ENCODE measurements around the gene NUAK2. TPM values are rescaled to one million over a fixed set of nuclear protein-coding genes. Genes with fewer than 3 reads are reported as not detected.

NUAK2 gene
- total RNA-seq, 2 donors from 2014 or later = 1.0 to 2.5 TPM

GRCh38 chr1:205353612-205354011, 32.1 kb upstream of the NUAK2 start:
- Mint-ChIP-seq H3K27me3 (peaks cover 13 to 16% of the 10 kb centered on the region in 2 donors), H3K27ac (no peak overlapping the region), H3K4me1 (ENCODE audit: low read depth in 2 of 2) (no peaks in the 10 kb centered on the region), H3K36me3 (no peaks in the 10 kb centered on the region), H3K4me3 (no peak overlapping the region), H3K9me3 (no peaks in the 10 kb centered on the region)
- DNase-seq (ENCODE audit: low spot score) = peak; percentile 37
- ATAC-seq = no peak

GRCh38 chr1:205353191-205353590, 31.6 kb upstream of the NUAK2 start:
- H3K36me3 Mint-ChIP-seq = no peaks in the 10 kb centered on the region
- no peak overlapping the region for H3K27ac Mint-ChIP-seq
- H3K4me1 Mint-ChIP-seq (ENCODE audit: low read depth in 2 of 2) = no peaks in the 10 kb centered on the region
- H3K27me3 Mint-ChIP-seq = peaks cover 11 to 12% of the 10 kb centered on the region in 2 donors
- DNase-seq (ENCODE audit: low spot score) = no peak
- no peak overlapping the region for H3K4me3 Mint-ChIP-seq
- ATAC-seq = no peak
- no peaks in the 10 kb centered on the region for H3K9me3 Mint-ChIP-seq

GRCh38 chr1:205351984-205352713, 30.6 kb upstream of the NUAK2 start:
- peak; percentile 56 for DNase-seq (ENCODE audit: low spot score)
- H3K9me3 Mint-ChIP-seq = no peaks in the 10 kb centered on the region
- H3K36me3 Mint-ChIP-seq = no peaks in the 10 kb centered on the region
- no peak overlapping the region for H3K27ac Mint-ChIP-seq
- peaks cover 5% of the 10 kb centered on the region in 2 donors for H3K27me3 Mint-ChIP-seq
- no peak for ATAC-seq
- no peaks in the 10 kb centered on the region for H3K4me1 Mint-ChIP-seq (ENCODE audit: low read depth in 2 of 2)
- no peak overlapping the region for H3K4me3 Mint-ChIP-seq

- Mint-ChIP-seq H3K4me1 (ENCODE audit: low read depth in 2 of 2) (no peaks in the 10 kb centered on the region), H3K27ac (no peak overlapping the region), H3K4me3 (no peak overlapping the region), H3K27me3 (peaks cover 6 to 11% of the 10 kb centered on the region in 2 donors), H3K36me3 (no peaks in the 10 kb centered on the region), H3K9me3 (no peaks in the 10 kb centered on the region)
- ATAC-seq (no peak), DNase-seq (ENCODE audit: low spot score) (peak; percentile 5)
Observed at GRCh38 chr1:205350691-205351141, 29.2 kb upstream of the NUAK2 start.

GRCh38 chr1:205350124-205350523, 28.6 kb upstream of the NUAK2 start:
- Mint-ChIP-seq H3K4me1 (ENCODE audit: low read depth in 2 of 2) (no peaks in the 10 kb centered on the region), H3K36me3 (no peaks in the 10 kb centered on the region), H3K4me3 (no peak overlapping the region), H3K9me3 (no peaks in the 10 kb centered on the region), H3K27ac (no peak overlapping the region), H3K27me3 (peaks cover 6 to 16% of the 10 kb centered on the region in 2 donors)
- DNase-seq (ENCODE audit: low spot score) (no peak), ATAC-seq (no peak)

GRCh38 chr1:205348554-205349487, 27.3 kb upstream of the NUAK2 start:
- Mint-ChIP-seq H3K9me3 (no peaks in the 10 kb centered on the region), H3K4me3 (no peak overlapping the region), H3K27ac (no peak overlapping the region), H3K4me1 (ENCODE audit: low read depth in 2 of 2) (peaks cover 6 to 8% of the 10 kb centered on the region in 2 donors), H3K36me3 (no peaks in the 10 kb centered on the region), H3K27me3 (peaks cover 15 to 26% of the 10 kb centered on the region in 2 donors)
- ATAC-seq (no peak), DNase-seq (ENCODE audit: low spot score) (no peak)

GRCh38 chr1:205346956-205347574, 25.5 kb upstream of the NUAK2 start:
- H3K4me1 Mint-ChIP-seq (ENCODE audit: low read depth in 2 of 2) = peaks cover 6 to 13% of the 10 kb centered on the region in 2 donors

GRCh38 chr1:205345761-205346160, 24.2 kb upstream of the NUAK2 start:
- H3K36me3 Mint-ChIP-seq = no peaks in the 10 kb centered on the region
- peaks cover 25 to 44% of the 10 kb centered on the region in 2 donors for H3K27me3 Mint-ChIP-seq

More at GRCh38 chr1:205346956-205347574, 25.5 kb upstream of the NUAK2 start:
- peaks cover 22 to 36% of the 10 kb centered on the region in 2 donors for H3K27me3 Mint-ChIP-seq
- no peaks in the 10 kb centered on the region for H3K36me3 Mint-ChIP-seq
- no peak overlapping the region for H3K27ac Mint-ChIP-seq
- DNase-seq (ENCODE audit: low spot score) (peak; percentile 15), ATAC-seq (no peak)
- no peak overlapping the region for H3K4me3 Mint-ChIP-seq
- H3K9me3 Mint-ChIP-seq = no peaks in the 10 kb centered on the region

GRCh38 chr1:205344066-205344928, 22.8 kb upstream of the NUAK2 start:
- no peak overlapping the region for H3K27ac Mint-ChIP-seq
- H3K4me3 Mint-ChIP-seq = no peak overlapping the region
- H3K27me3 Mint-ChIP-seq = peaks cover 25 to 39% of the 10 kb centered on the region in 2 donors
- peak; percentile 67 for DNase-seq (ENCODE audit: low spot score)
- H3K4me1 Mint-ChIP-seq (ENCODE audit: low read depth in 2 of 2) = peaks cover 11 to 21% of the 10 kb centered on the region in 2 donors
- no peaks in the 10 kb centered on the region for H3K9me3 Mint-ChIP-seq
- ATAC-seq = peak; percentile 37 to 69
- no peaks in the 10 kb centered on the region for H3K36me3 Mint-ChIP-seq

More at GRCh38 chr1:205345761-205346160, 24.2 kb upstream of the NUAK2 start:
- DNase-seq (ENCODE audit: low spot score) = peak; percentile 45
- Mint-ChIP-seq H3K27ac (no peak overlapping the region), H3K4me3 (no peak overlapping the region), H3K4me1 (ENCODE audit: low read depth in 2 of 2) (peaks cover 6 to 16% of the 10 kb centered on the region in 2 donors), H3K9me3 (no peaks in the 10 kb centered on the region)
- no peak for ATAC-seq

GRCh38 chr1:205343431-205344065, 22.0 kb upstream of the NUAK2 start:
- ATAC-seq (peak in 1 of 2 donors; percentile 16), DNase-seq (ENCODE audit: low spot score) (peak; percentile 62)
- no peaks in the 10 kb centered on the region for H3K9me3 Mint-ChIP-seq
- H3K4me1 Mint-ChIP-seq (ENCODE audit: low read depth in 2 of 2) = peaks cover 13 to 28% of the 10 kb centered on the region in 2 donors
- no peak overlapping the region for H3K27ac Mint-ChIP-seq
- no peaks in the 10 kb centered on the region for H3K36me3 Mint-ChIP-seq
- H3K4me3 Mint-ChIP-seq = no peak overlapping the region
- H3K27me3 Mint-ChIP-seq = peaks cover 27 to 39% of the 10 kb centered on the region in 2 donors

GRCh38 chr1:205342986-205343385, 21.4 kb upstream of the NUAK2 start:
- no peaks in the 10 kb centered on the region for H3K9me3 Mint-ChIP-seq
- no peak overlapping the region for H3K27ac Mint-ChIP-seq
- H3K4me1 Mint-ChIP-seq (ENCODE audit: low read depth in 2 of 2) = peaks cover 13 to 29% of the 10 kb centered on the region in 2 donors
- H3K4me3 Mint-ChIP-seq = no peak overlapping the region
- no peak for ATAC-seq
- peaks cover 28 to 39% of the 10 kb centered on the region in 2 donors for H3K27me3 Mint-ChIP-seq
- H3K36me3 Mint-ChIP-seq = no peaks in the 10 kb centered on the region
- DNase-seq (ENCODE audit: low spot score) = no peak

- Mint-ChIP-seq H3K27ac (no peak overlapping the region), H3K9me3 (no peaks in the 10 kb centered on the region), H3K36me3 (no peaks in the 10 kb centered on the region), H3K4me1 (ENCODE audit: low read depth in 2 of 2) (peaks cover 13 to 29% of the 10 kb centered on the region in 2 donors), H3K27me3 (peaks cover 23 to 41% of the 10 kb centered on the region in 2 donors), H3K4me3 (no peak overlapping the region)
- DNase-seq (ENCODE audit: low spot score) = no peak
- ATAC-seq = no peak
Observed at GRCh38 chr1:205340676-205341075, 19.1 kb upstream of the NUAK2 start.
